NB4 (cell line): ENCODE measurements around the gene APOL2.

Experiments used
- DNase-seq: peaks from one replicate; pipeline ENCODE4 v3.0.0; 2010; ENCODE audit warnings: low read depth
- H3K4me3 ChIP-seq: one replicate; pipeline ENCODE4 v1.5.1; 2011; ENCODE audit warnings: mild to moderate bottlenecking, low read depth, low read length, moderate library complexity
- MYC ChIP-seq: IDR thresholded peaks from 2 replicates; pipeline ENCODE4 v1.6.1; 2011; ENCODE audit warnings: low read depth, low read length
- POLR2A ChIP-seq: IDR thresholded peaks from 2 replicates; pipeline ENCODE4 v1.6.1; 2011; ENCODE audit warnings: mild to moderate bottlenecking; ENCODE audit not compliant: insufficient read length; ENCODE audit errors: extremely low read depth
- TF ChIP-seq, protein P1 (sequence below): IDR thresholded peaks from 2 replicates; pipeline ENCODE4 v1.6.1; 2011; ENCODE audit warnings: low read depth, low read length
- TF ChIP-seq, protein P2 (sequence below): IDR thresholded peaks from one replicate; pipeline ENCODE4 v1.5.1; 2012; ENCODE audit warnings: low read depth, low read length

Gene APOL2

DNA sequence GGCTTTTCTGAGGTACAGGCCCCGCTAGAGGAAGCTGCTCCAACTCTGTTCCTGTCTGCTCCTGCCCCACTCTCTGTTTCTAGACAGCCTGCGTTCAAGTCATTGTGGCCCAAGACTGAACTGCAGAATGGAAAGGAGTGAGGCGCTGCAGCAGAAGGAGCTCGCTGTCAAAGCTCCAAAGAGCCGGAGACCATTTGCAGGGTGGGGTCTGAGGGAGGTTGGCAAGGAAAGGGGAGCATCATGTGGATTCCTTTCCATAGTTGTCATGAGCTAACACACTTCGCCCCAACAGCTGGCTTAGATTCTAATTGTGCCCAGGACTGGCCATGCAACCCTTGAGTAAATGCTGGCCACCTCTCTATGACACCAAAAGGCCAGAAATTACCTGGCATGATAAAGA is 56.5 kb downstream of the APOL2 start:
- H3K4me3 ChIP-seq: no peak overlapping the region
- TF ChIP-seq, protein P1, sequence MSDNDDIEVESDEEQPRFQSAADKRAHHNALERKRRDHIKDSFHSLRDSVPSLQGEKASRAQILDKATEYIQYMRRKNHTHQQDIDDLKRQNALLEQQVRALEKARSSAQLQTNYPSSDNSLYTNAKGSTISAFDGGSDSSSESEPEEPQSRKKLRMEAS: no peak
- no peak for TF ChIP-seq MYC
- DNase-seq: no peak

DNA sequence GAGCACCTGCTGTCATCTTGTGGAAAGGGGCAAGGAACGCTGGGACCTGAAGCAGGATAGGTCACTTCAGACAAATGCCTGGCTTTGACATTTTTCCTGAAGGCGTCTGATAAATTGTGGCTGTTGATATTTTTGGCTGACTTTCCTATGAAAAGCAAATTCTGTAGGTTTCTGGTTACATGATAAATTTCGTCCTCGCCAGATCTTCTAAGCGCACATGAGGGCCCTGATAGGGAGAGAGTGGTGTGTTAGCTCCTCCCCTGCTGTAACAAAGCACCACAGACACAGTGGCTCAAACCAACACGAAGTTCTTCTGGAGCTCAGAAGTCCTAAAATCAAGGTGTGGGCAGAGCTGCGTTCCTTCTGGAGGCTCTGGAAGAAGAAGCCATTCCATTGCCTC is 57.3 kb downstream of the APOL2 start:
- no peak for TF ChIP-seq MYC
- H3K4me3 ChIP-seq: no peak overlapping the region
- DNase-seq: no peak

DNA sequence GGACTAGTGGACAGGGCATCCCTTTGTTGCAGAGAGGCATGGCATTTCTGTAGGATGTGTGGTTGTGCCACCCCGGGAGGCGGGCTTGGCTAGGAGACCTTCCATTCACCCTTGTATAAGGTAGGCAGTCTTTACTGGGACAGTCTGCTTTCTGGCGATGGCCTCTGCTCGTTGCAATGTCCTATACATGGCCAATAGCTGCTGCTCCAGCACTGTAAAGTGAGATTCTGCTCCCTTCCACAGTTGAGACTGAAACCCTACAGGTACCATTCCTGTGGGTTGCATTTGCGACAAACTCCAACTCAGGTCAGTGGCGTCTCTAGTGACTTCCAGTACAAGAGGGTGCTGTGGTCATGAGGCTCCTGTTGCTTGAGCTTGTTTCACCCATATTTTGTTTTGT is 58.4 kb downstream of the APOL2 start:
- no peak for DNase-seq
- H3K4me3 ChIP-seq: no peak overlapping the region
- TF ChIP-seq POLR2A: no peak

DNA sequence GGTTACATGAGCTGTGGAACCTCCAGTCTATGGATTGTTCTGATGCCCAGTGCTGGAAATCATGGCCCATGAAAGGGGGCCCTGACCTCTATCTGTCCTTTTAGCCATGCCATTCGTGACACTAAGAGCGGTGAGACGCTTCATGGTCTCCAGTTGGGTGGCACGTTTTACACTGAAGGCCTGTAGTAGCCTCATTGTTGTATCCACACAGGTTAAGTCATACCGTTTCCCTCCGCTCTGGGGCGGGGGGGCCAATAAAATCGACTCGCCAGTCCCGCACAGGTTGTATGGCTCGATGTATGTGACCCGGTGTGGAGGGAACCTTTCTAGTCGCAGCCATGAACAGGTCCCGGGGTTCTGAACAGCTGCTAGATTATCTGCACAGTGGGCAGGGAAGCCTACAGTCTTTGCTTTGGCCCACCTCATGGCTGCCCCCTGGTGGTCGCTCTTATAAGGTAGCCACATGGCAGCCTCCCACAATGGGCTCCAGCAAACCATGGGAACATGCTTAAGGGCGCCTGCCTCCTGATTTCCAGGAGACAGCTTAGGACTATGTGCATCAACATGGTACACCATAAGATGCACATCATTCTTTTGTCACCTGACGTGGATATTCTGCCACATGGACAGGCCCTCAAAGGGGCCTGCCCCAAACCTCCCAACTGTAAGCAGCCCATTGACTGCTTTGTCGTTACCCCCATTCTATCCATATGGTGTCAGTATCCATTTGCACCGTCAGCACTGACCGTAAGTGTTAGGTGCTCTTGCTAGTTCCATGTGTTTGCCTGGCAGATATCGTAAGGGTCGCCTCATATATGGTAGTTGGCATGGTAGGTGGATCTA is 59.1 kb downstream of the APOL2 start:
- TF ChIP-seq, protein P1: peak; percentile 69
- no peak for TF ChIP-seq POLR2A
- TF ChIP-seq MYC: 0 out of 2 replicates have a peak, but pooled peaks have one; percentile 45
- TF ChIP-seq, protein P2, sequence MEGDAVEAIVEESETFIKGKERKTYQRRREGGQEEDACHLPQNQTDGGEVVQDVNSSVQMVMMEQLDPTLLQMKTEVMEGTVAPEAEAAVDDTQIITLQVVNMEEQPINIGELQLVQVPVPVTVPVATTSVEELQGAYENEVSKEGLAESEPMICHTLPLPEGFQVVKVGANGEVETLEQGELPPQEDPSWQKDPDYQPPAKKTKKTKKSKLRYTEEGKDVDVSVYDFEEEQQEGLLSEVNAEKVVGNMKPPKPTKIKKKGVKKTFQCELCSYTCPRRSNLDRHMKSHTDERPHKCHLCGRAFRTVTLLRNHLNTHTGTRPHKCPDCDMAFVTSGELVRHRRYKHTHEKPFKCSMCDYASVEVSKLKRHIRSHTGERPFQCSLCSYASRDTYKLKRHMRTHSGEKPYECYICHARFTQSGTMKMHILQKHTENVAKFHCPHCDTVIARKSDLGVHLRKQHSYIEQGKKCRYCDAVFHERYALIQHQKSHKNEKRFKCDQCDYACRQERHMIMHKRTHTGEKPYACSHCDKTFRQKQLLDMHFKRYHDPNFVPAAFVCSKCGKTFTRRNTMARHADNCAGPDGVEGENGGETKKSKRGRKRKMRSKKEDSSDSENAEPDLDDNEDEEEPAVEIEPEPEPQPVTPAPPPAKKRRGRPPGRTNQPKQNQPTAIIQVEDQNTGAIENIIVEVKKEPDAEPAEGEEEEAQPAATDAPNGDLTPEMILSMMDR: peak; percentile 72
- DNase-seq: peak; percentile 68
- no peak overlapping the region for H3K4me3 ChIP-seq

DNA sequence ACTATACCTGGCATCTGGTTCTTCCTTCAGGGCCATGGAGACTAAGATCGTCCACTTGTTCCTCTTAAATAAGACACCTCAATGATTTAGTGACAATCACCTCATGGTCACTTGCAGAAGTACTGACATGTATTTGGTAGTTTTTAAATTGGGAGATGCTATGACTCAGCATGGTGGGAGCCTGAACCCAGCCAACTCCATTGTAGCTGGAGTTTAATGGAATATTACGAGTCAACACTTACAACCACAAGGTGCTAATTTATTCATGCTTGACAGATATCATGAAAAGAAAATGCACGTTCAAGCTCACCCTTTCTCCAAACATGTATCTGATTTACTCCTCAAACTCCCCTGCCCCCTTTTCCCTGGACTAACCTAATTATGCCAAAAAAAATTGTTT is 62.2 kb downstream of the APOL2 start:
- no peak overlapping the region for H3K4me3 ChIP-seq
- no peak for DNase-seq
- TF ChIP-seq POLR2A: no peak
- TF ChIP-seq MYC: no peak
